ENCODE results near the gene POMT2. TPM values are rescaled to one million over a fixed set of nuclear protein-coding genes. Genes with fewer than 3 reads are reported as not detected.
A peak's percentile ranks its signal among the peaks of the same experiment; 100 is the strongest.
"Not testable (repeated sequence)": the region's sequence is repeated elsewhere in the genome, so short reads cannot be mapped to it uniquely, and the experiment has no call there.

POMT2 gene, protein sequence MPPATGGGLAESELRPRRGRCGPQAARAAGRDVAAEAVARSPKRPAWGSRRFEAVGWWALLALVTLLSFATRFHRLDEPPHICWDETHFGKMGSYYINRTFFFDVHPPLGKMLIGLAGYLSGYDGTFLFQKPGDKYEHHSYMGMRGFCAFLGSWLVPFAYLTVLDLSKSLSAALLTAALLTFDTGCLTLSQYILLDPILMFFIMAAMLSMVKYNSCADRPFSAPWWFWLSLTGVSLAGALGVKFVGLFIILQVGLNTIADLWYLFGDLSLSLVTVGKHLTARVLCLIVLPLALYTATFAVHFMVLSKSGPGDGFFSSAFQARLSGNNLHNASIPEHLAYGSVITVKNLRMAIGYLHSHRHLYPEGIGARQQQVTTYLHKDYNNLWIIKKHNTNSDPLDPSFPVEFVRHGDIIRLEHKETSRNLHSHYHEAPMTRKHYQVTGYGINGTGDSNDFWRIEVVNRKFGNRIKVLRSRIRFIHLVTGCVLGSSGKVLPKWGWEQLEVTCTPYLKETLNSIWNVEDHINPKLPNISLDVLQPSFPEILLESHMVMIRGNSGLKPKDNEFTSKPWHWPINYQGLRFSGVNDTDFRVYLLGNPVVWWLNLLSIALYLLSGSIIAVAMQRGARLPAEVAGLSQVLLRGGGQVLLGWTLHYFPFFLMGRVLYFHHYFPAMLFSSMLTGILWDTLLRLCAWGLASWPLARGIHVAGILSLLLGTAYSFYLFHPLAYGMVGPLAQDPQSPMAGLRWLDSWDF
- total RNA-seq = 7.0 TPM

DNA sequence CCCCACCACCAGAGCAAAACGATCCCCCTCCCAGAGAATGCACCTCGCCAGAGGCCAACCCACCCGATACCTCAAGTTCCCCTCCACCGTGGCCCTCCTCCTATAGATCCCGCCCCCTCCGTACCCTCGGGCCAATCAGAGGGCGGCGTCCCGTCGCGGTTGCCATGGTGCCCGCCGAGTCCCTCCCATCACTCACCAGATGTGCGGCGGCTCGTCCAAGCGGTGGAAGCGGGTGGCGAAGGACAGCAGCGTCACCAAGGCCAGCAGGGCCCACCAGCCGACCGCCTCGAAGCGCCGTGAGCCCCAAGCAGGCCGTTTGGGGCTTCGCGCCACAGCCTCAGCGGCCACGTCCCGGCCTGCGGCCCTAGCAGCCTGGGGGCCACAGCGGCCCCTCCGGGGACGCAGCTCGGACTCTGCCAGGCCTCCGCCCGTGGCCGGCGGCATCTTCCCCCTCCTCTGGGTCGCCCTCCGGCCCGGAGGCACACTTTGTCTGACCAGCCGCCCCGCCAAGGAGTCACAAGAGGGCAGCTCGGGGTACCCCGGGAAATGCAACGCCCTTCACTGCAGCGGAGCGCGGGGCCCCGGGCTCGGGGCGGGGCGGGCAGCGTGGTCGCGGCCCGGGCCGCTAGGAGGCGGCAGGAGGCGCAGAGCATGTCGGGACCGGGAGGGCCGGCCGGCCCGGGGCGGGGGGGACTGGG, at the start of gene POMT2:
POMT2 (minus strand) TSS at position 646 of the 698 bp plus-strand sequence; CDS start at position 444, 202 bp downstream.
- peak; percentile 72 to 95 (median 92) for DNase-seq (ENCODE audit: low read depth in 2 of 3, low spot score in 2 of 3)

DNA sequence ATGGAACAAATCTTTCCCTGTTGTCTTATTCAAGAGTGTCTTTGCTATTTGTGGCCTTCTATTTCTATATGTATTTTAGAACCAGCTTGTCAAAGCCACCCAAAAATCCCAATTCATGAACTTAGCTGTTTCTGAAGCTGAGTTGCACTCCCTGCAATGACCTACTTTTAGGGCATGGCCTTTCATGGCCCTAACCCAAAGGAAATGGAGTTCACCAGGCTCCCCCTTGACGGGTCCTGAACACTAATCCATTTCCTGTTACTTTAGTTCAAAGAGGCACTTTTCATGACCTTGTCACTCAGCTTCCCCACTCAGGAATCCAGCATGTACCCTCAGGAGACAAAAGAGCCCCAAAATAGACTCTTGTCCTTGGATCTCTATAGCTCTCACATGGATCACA, 48.6 kb upstream of the POMT2 start:
- no peak for DNase-seq (ENCODE audit: low read depth in 2 of 3, low spot score in 2 of 3)

DNA sequence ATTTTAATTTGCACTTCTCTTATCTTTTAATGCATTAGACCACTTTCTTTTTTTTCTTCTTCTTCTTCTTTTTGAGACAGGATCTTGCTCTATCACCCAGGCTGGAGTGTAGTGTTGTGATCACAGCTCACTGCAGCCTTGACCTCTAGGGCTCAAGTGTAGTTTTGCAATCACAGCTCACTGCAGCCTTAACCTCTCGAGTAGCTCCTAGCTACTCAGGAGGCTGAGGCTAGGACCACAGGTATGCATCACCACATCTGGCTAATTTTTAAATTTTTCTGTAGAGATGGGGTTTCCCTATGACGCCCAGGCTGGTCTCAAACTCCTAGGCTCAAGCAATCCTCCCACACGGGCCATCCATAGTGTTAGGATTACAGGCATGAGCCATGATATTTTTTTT, 43.5 kb upstream of the POMT2 start:
- DNase-seq (ENCODE audit: low read depth in 2 of 3, low spot score in 2 of 3) = no peak

DNA sequence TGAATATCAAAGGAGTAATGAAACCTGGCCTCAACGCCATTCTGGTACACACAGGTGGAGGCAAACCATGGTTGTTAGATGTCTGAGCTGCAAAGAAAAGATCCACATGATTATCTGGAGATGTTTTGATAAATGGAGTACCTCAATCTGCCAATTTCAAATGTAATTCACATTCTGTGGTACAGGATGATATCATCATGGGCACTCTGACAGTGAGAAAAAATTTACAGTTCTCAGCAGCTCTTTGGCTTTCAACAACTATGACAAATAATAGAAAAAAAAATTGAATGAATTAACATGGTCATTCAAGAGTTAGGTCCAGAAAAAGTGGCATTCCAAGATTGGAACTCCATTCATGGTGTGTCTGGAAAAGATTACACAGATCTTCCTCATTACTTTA, 38.9 kb upstream of the POMT2 start:
- no peak for DNase-seq (ENCODE audit: low read depth in 2 of 3, low spot score in 2 of 3)

DNA sequence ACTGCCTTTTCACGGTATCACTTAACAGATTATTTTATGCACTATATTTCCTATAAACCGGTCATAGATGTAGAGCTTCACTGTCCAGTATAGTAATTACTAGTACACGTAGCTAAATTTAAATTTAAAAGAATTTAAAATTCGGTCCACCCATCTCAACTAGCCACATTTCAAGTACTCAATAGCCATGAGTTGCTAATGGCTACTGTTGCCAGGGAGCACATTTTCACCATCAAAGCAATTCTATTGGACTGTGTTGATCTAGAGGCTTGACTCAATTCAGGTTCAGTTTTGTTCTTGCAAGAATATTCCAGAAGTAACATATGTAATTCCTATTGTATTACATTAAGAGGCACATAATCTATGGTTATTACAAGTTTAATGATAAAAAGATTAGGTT, 36.2 kb upstream of the POMT2 start:
- no peak for DNase-seq (ENCODE audit: low read depth in 2 of 3, low spot score in 2 of 3)

DNA sequence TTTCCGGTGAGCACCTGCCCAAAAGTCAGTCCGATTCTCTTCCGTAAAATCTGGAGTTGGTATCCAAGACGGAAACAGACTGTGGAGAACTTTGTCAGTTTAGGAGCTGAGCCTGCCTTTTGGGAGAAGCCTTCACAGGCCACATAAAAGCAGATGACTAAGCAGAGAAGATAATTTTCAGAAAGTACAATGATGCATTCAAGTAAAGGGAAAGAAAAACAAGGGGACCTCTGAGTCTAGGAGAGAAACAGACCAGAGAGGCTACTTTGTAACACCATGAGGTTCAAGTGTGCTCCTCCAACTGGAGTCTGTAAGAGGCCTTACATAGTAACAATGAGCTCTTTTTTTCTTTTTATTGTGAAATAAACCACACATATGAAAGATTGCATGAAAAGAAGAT, 35.1 kb upstream of the POMT2 start:
- DNase-seq (ENCODE audit: low read depth in 2 of 3, low spot score in 2 of 3) = no peak

DNA sequence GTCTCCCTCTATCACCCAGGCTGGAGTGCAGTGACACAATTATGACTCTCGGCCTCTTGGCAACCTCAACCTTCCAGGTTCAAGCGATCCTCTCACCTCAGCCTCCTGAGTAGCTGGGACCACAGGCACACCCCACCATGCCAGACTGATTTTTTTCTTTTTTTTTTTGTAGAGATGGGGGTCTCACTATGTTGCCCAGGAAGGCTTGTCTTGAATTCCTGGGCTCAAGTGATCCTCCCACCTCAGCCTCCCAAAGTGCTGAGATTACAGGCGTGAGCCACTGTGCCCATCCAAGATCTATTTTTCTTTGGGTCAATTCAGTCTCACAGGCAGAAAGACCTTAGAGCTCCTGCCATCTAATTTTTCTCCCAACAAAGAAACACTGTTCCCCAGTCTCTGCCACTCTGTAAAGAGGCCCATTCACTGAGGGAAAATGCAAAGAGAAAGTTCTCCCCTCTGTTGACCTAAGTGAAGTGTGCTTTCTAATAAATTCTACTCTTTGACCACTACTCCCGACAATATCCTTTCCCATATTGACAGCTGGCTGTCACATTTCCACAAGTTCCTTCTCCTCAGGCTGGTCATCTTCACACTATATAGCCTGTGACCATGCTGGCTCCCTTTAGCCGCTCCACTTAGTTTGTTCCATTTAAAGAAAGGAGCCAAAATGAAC, 32.9 kb upstream of the POMT2 start:
- DNase-seq (ENCODE audit: low read depth in 2 of 3, low spot score in 2 of 3) = no peak

DNA sequence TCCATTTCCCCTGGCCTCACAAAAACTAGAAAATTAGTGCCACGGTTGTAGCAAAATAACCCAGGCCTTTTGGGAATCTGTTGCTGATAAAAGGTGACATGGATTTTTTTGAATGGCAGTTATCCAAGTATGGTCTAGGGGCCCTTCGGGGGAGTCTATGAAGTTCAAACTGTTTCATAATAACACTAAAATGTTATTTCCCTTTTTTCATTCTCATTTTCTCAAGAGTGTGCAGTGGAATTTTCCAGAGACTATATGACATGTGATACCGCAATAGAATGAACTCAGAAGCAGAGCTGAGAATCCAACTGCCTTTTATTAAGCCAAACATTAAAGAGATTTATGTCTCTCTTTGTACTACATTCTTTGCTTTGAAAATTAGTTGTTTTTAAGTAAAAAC, 27.1 kb upstream of the POMT2 start:
- DNase-seq (ENCODE audit: low read depth in 2 of 3, low spot score in 2 of 3) = peak in 2 of 3 donors; percentile 54 to 83

DNA sequence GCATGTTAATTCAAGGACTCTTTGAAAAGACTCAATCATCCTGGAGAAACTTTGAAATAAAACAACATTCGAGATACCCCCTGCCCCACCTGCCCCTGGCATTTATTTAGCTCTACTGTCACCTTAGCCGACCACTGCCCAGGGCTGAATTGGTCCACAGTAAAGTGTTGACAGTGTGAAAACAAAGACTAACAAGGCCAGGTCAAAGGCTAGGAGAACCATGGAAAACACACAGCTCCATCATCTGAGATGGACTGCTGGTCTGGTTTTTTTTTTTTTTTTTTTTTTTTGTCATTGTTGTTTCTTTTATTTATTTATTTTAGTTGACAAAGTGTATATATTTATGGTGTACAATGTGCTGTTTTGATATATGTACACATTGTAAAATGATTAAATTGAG, 25.8 kb upstream of the POMT2 start:
- DNase-seq (ENCODE audit: low read depth in 2 of 3, low spot score in 2 of 3) = no peak

DNA sequence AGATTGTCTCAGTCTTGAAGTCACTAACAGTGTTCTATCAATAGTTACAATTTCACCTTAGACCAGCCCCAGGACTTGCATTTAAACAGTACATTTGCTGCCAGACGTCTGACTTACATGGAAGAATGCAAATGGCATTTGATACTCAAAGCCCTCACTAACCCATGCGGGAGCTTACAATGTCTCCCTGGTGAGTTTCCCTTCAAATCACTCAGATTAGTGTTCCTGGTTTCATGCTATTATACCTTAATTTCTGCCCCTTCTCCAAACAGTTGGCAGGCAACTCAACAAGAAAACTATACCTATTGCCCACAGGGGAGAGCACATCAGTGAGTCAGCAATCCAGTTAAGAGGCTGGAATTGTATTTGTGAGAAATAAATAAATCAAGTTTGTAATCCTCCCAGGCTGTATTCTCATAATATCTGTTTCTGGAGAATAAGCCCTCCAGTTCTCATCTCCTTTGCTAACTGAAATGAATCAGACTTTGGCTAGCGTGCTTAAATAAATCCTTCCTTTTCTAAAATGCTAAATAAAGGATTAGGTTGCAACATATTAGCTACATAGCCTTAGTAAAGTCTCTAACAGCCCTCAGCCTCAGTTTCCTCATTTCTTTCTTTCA, 23.8 kb upstream of the POMT2 start:
- no peak for DNase-seq (ENCODE audit: low read depth in 2 of 3, low spot score in 2 of 3)

DNA sequence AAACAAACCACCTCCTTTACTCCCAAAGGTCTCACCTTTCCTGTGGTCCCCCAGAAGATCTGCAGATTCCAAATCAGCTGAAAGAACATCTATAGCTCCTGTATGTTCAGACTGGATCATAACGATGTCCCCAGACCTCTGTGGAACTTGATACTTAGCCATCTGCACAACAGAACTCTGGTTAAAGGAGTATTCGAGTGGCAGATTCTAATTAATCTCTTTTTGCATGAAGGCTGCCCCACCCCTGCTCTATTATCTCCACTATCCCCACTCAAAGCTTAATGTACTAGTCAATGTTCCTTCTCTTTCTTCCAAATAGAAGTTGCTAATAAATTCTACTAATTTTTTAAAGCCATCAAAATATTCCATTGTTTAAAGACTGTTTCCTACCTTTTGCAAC, 23.0 kb upstream of the POMT2 start:
- DNase-seq (ENCODE audit: low read depth in 2 of 3, low spot score in 2 of 3) = no peak

DNA sequence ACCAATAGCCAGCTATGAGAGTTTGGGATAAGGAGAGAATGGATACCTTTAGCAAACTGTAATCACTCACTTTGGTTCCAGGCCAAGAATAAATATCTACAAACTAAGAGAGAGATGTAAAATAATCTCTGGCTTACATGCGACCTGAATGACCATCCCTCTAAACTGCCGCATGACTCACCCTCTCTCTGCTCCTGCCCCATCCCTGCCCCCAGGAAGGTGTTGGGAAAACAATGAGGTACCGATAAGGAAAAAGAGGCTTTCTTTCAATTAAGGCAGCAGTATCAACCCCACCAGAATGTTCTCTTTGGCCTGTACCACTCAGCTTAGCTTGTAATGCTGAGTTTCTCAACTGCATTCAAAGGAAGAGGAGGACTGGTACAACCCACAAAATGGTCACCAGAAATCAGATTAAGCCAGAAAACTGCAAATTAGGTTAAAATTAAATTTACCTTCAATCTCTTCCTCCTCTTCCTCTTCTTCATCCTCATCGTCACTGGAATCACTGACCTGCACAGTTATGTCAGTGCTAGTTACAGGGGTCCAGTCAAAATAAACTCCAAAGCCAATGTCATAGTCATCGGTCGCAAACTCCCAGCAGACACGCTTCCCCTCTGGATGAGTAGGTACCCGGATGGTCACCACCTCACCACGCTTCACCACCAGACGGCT, 22.2 kb upstream of the POMT2 start:
- no peak for DNase-seq (ENCODE audit: low read depth in 2 of 3, low spot score in 2 of 3)

DNA sequence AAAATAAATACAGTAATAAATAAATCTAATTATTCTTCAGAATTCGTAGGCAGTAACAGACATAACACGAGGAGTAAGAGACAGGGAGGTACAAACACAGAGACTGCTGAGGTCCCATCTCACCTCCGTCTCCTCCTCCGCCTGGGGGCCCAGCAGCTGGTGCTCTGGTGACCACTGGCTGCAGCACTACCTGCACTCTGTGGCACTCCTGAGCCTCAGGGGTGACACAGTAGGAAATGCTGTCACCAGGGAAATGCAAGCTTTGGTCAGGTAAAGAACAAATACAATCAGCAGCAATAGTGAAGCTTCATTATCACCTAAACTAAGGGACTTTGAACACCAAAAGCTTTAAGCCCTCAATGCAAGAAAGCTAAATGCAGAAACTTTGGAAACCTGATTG, 19.7 kb upstream of the POMT2 start:
- DNase-seq (ENCODE audit: low read depth in 2 of 3, low spot score in 2 of 3) = no peak

DNA sequence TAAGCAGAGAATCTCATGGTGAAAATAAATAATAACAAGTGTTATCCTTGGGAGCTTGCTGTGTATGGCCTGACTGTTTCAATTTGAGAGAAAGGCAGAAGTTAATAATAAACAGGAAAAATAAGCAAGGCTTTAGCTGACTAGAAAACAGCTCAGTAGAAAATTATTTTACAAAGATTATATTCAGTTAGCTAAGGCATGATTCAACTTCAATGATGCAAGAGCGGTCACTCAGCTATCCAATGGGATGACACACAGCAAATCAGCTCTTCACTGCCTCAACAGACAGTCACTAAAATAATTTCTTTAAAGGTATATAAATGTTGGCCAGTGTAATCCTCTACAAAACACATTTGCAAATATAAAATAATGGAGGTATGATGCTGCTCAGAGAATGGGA, 18.7 kb upstream of the POMT2 start:
- no peak for DNase-seq (ENCODE audit: low read depth in 2 of 3, low spot score in 2 of 3)

DNA sequence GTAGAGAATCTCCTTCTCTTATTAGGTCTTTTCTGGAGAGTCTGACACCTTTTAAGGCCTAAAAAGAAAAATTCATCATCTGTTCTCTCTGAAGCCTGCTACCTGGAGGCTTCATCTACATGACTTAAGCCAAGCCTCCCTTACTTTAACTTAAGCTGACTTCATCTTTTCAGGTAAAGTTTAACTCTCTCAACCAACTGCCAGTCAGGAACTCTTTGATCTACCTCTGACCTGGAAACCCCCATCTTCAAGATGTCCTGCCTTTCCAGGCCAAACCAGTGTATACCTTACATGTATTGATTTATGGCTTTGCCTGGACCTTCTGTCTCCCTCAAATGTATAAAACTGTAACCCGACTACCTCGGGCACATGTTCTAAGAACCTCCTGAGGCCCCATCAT, 17.6 kb upstream of the POMT2 start:
- DNase-seq (ENCODE audit: low read depth in 2 of 3, low spot score in 2 of 3) = no peak

DNA sequence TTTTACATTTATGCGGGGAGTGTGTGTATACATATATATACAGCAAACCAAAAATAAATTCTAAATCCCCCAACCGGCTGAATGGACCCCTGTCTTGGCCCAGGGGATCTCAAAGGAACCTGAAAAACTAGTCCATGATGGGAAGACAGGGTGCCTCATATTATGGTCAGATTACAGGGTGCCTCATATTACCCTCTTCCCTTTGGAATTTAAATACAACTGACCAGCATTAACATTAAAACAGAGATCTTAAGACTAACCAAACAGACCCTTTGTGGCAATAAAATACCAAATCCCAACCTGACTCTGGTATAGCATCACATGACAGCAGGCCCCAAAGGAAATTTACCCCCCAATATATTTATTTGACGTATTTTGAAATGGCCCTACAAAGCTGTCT, 17.2 kb upstream of the POMT2 start:
- DNase-seq (ENCODE audit: low read depth in 2 of 3, low spot score in 2 of 3) = no peak

DNA sequence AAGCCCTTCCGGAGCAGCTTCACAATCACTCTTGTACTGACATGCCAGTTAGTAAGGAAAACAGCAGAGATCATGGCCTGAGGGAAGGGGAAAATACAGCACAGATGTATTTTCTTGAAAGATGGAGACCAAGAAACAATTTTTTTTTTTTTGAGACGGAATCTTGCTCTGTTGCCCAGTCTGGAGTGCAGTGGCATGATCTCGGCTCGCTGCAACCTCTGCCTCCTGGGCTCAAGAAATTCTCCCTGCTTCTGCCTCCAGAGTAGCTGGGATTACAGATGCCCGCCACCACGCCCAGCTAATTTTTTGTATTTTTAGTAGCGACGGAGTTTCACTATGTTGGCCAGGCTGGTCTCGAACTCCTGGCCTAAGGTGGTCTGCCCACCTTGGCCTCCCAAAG, 16.6 kb upstream of the POMT2 start:
- DNase-seq (ENCODE audit: low read depth in 2 of 3, low spot score in 2 of 3) = not testable (repeated sequence)

DNA sequence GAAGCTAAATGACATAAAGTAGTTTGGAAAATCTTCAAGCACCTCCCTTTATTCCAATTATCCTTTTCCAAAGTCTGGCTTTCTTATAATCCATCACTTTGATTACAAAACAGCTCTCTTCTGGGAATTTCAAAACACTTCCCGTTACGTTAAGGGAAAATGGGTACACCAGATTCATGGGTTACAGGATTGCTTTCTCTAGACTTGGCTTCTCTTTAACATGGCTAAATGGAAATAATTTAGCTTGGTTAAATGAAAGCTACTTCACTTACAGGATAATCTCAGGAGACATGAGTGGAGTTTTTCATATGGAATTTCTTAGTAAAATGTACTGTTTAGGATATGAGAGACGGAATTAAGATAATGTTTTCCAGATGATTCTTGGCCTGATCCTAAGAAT, 14.9 kb upstream of the POMT2 start:
- no peak for DNase-seq (ENCODE audit: low read depth in 2 of 3, low spot score in 2 of 3)

DNA sequence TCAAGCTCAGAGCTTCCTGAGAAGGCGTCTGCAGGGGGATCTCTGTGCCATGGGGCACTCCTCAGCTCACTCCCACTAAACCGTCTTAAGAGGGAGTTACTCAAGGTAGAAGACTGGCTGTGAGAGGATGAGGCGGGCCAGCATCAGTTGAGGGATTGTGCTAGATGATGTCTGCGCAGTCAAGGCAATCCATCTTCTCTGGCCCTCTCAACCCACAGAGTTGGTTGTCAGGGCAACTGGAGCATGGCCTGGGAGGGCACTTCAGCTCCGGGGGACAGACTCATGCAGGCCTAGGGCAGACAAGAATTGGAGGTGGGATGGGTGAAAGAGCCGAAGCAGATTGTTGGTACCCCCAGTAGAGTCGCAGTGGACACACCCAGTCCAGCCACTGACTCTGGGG, 9.2 kb upstream of the POMT2 start:
- DNase-seq (ENCODE audit: low read depth in 2 of 3, low spot score in 2 of 3) = no peak

DNA sequence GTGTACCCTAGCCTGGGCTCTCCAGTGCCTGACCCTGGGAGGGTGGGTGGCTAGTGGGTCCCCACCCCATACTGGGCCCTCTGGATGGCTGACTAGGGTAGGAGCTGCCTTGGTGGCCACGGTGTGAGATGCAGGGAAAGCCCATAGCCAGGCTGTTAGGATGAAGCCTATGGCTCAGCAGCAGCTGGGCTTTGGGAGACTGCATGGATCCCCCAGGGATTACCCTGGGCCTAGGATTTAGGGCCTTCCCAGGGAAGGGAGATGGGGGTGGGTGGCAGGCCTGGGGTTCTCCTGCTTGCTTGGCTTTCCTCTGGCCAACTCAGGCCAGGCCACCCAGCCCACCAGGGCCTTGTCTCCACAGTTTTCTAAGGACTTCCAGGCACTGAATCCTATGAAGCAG, 6.4 kb upstream of the POMT2 start:
- no peak for DNase-seq (ENCODE audit: low read depth in 2 of 3, low spot score in 2 of 3)
